HepG2 (cell line): ENCODE results near the gene TPBG.

ENCODE experiments used
- GABPB1 ChIP-seq: IDR thresholded peaks from 2 replicates; pipeline ENCODE4 v1.6.1; 2016; ENCODE audit warnings: mild to moderate bottlenecking, missing genetic modification reagents, moderate library complexity, missing compliant biosample characterization
- ZNF329 ChIP-seq: sonication (generic); formaldehyde crosslinking; IDR thresholded peaks from 2 replicates; pipeline ENCODE4 v1.9.0; 2021; ENCODE audit warnings: low read depth, mild to moderate bottlenecking, missing genetic modification reagents

GRCh38 chr6:82397962-82398692 is 34.5 kb downstream of the TPBG start:
- no peak for TF ChIP-seq GABPB1
- TF ChIP-seq ZNF329 (CRISPR knock-in tag) = no peak
